BJ (cell line): ENCODE measurements around the gene SSPN. TPM values are rescaled to one million over a fixed set of nuclear protein-coding genes. Genes with fewer than 3 reads are reported as not detected.

ENCODE experiments used
- CTCF ChIA-PET: fragments of 350-600 bp; formaldehyde crosslinking; extraction: SDS; loops from one replicate; lab custom pipeline; 2021; ENCODE audit warnings: antibody characterized with exemption, inconsistent platforms; lab: Yijun Ruan, JAX
- POLR2A ChIA-PET: fragments of 300-600 bp; sonication (Branson Sonifier 250); formaldehyde crosslinking; extraction: SDS; loops from one replicate; lab custom pipeline; 2021; ENCODE audit warnings: antibody characterized with exemption; lab: Charles Lee
- DNase-seq: peaks from one replicate; pipeline ENCODE4 v3.0.0-alpha.2; 2011; ENCODE audit warnings: low read depth
- H3K27me3 ChIP-seq: 2 replicates; pipeline ENCODE4 v1.6.0; 2011; ENCODE audit warnings: low read length; ENCODE audit not compliant: control insufficient read depth, insufficient read depth
- H3K36me3 ChIP-seq: 2 replicates; pipeline ENCODE4 v1.5.1; 2011; ENCODE audit warnings: low read length; ENCODE audit not compliant: control insufficient read depth, insufficient read depth
- H3K4me3 ChIP-seq: 2 replicates; pipeline ENCODE4 v1.5.1; 2011; ENCODE audit warnings: low read depth, mild to moderate bottlenecking, control low read depth, low read length
- polyA plus RNA-seq: library from polyadenylated mRNA; depleted of rRNA; stranded (reverse); fragments of >200 nt; gene quantifications from 2 replicates; pipeline ENCODE4 v1.2.3, GENCODE V29; 2011
- TF ChIP-seq, protein P1 (sequence below): IDR thresholded peaks from 2 replicates; pipeline ENCODE4 v1.5.1; 2011; ENCODE audit warnings: low read depth, mild to moderate bottlenecking, control low read depth, inconsistent platforms, low read length, moderate library complexity; ENCODE audit not compliant: insufficient read depth

Gene SSPN
- polyA plus RNA-seq, 1 experiment = 37.6 TPM

- ChIA-PET CTCF (interaction anchor here (1.0 to 1.4 kb wide), 5 partner anchors 9 to 237 kb away, joined by 3 to 4 read pairs (median 3); no protein-coding TSS in a partner anchor), POLR2A (interaction anchor here (0.7 kb wide), 1 partner anchor 940 kb away, joined by 16 read pairs; no protein-coding TSS in a partner anchor)
- peak; percentile 96 for DNase-seq
- TF ChIP-seq, protein P1, sequence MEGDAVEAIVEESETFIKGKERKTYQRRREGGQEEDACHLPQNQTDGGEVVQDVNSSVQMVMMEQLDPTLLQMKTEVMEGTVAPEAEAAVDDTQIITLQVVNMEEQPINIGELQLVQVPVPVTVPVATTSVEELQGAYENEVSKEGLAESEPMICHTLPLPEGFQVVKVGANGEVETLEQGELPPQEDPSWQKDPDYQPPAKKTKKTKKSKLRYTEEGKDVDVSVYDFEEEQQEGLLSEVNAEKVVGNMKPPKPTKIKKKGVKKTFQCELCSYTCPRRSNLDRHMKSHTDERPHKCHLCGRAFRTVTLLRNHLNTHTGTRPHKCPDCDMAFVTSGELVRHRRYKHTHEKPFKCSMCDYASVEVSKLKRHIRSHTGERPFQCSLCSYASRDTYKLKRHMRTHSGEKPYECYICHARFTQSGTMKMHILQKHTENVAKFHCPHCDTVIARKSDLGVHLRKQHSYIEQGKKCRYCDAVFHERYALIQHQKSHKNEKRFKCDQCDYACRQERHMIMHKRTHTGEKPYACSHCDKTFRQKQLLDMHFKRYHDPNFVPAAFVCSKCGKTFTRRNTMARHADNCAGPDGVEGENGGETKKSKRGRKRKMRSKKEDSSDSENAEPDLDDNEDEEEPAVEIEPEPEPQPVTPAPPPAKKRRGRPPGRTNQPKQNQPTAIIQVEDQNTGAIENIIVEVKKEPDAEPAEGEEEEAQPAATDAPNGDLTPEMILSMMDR = peak; percentile 32
- Histone ChIP-seq H3K36me3 (no peaks in the 10 kb centered on the region), H3K4me3 (no peak overlapping the region), H3K27me3 (no peaks in the 10 kb centered on the region)
These were observed 79.3 kb downstream of the SSPN start for GRCh38 chr12:26274441-26275312.

- no peaks in the 10 kb centered on the region for H3K27me3 ChIP-seq
- H3K4me3 ChIP-seq = no peak overlapping the region
- TF ChIP-seq, protein P1 = no peak
- no peaks in the 10 kb centered on the region for H3K36me3 ChIP-seq
- DNase-seq = no peak
- POLR2A ChIA-PET = interaction anchor here (0.7 kb wide), 1 partner anchor 941 kb away, joined by 16 read pairs; no protein-coding TSS in a partner anchor
- CTCF ChIA-PET = interaction anchor here (1.4 to 1.7 kb wide), 2 partner anchors 157 to 160 kb away, joined by 4 read pairs; no protein-coding TSS in a partner anchor
These were observed 80.1 kb downstream of the SSPN start for GRCh38 chr12:26275313-26276131.

DNA sequence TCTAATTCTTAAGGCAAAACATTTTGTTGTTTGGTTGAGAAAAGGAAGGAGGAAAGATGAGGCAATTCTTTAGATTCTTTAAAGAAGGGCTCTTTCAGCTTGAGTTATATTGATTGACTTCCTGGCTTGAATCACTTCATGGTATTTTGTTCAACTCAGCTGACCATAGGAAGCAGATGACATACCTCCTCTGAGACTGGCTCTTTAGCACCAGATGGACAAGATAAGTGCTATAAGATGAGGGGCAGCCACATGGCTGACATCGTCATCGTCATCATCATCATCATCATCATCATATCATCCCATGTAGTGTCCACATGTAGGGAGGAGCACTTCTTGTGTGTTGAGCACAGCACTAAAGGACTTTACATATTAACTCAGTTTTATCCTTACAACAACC is 81.3 kb downstream of the SSPN start:
- Histone ChIP-seq H3K27me3 (no peaks in the 10 kb centered on the region), H3K4me3 (no peak overlapping the region), H3K36me3 (no peaks in the 10 kb centered on the region)
- ChIA-PET CTCF (interaction anchor here (1.7 kb wide), 1 partner anchor 158 kb away, joined by 4 read pairs; no protein-coding TSS in a partner anchor), POLR2A (no interaction called here)
- DNase-seq = no peak
- TF ChIP-seq, protein P1 = no peak

DNA sequence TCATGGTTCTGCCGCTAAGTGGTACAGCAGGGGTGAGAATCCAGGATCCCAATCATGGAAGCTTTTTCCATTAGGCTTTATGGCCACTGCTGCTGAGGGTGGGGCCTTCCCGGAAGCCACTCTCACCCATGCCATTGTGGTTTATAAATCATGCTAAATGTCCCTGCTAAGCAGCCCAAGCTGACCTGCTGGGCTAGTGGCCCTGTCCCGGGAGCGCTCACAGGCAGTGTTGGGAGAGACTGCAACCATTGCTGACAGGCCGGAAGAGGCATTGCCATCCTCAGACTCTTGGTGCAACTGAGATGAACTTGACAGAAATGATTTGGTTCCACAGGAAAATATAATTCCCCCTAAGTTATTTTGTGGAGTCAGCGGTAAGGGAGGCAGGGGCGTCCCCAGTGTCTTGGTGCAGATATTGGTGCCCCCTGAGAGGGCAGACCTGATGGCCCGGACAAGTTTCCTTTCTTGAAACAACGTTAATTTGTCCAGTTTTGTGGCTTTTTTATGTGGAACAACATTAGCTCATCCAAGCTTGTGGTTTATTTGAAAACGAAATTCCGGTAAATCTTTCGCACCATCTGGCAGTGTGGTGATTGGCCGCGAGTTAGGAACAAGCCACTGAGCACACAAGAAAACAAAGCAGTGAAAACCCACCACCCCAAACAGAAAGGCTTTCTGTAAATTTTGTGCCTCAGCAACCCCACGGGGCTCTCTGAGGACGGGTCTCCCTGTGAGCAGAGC is 82.3 kb downstream of the SSPN start:
- no peak overlapping the region for H3K4me3 ChIP-seq
- no peaks in the 10 kb centered on the region for H3K27me3 ChIP-seq
- no peak for DNase-seq
- TF ChIP-seq, protein P1 = no peak
- POLR2A ChIA-PET = interaction anchor here (0.9 kb wide), 1 partner anchor 13 kb away, joined by 9 read pairs; no protein-coding TSS in a partner anchor
- CTCF ChIA-PET = interaction anchor here (0.7 kb wide), 1 partner anchor 150 kb away, joined by 3 read pairs; no protein-coding TSS in a partner anchor
- H3K36me3 ChIP-seq = no peaks in the 10 kb centered on the region
